ENCODE data around the gene CYB5RL.
A peak's percentile ranks its signal among the peaks of the same experiment; 100 is the strongest.
"Not testable (repeated sequence)": the region's sequence is repeated elsewhere in the genome, so short reads cannot be mapped to it uniquely, and the experiment has no call there.

Gene CYB5RL, protein sequence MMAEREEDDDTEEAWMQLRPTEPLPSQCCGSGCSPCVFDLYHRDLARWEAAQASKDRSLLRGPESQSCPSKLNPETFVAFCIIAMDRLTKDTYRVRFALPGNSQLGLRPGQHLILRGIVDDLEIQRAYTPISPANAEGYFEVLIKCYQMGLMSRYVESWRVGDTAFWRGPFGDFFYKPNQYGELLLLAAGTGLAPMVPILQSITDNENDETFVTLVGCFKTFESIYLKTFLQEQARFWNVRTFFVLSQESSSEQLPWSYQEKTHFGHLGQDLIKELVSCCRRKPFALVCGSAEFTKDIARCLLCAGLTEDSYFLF

DNA sequence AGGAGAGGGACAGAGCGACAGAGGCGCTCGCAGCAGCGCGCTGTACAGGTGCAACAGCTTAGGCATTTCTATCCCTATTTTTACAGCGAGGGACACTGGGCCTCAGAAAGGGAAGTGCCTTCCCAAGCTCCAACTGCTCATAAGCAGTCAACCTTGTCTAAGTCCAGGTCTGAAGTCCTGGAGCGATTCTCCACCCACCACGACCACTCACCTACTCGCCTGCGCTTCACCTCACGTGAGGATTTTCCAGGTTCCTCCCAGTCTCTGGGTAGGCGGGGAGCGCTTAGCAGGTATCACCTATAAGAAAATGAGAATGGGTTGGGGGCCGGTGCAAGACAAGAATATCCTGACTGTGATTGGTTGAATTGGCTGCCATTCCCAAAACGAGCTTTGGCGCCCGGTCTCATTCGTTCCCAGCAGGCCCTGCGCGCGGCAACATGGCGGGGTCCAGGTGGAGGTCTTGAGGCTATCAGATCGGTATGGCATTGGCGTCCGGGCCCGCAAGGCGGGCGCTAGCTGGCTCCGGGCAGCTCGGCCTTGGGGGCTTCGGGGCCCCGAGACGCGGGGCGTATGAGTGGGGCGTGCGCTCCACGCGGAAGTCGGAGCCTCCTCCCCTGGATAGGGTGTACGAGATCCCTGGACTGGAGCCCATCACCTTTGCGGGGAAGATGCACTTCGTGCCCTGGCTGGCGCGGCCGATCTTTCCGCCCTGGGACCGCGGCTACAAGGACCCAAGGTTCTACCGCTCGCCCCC lies at the start of gene CYB5RL, which contains the start of gene MRPL37:
CYB5RL (minus strand) TSS at position 266 of the 754 bp plus-strand sequence. CDS start 4,414 bp downstream, outside the sequence.
MRPL37 (plus strand) TSS at position 403 of the 754 bp plus-strand sequence; CDS start at position 480, 77 bp downstream.
- DNase-seq (ENCODE audit: low spot score) = peak; percentile 93

DNA sequence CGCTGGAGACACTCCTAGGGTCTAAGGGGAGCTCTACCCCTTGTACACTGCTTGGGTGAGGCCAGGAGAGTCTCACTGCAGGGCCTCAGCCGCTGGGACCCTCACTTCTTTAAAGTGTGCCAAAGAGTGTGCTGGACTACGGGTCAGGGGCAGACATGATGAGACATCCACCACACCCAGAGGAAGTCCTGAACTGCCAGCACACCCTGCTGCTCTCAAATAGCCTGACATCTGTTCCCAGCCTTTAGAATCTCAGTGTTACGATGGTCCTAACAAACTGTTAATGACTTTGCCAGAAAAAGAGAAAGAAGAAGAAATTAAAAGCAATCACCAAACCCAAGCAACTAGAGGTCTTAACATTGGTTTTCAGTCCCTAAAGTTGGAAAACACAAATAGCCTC lies 49.1 kb upstream of the CYB5RL start:
- no peak for DNase-seq (ENCODE audit: low spot score)

DNA sequence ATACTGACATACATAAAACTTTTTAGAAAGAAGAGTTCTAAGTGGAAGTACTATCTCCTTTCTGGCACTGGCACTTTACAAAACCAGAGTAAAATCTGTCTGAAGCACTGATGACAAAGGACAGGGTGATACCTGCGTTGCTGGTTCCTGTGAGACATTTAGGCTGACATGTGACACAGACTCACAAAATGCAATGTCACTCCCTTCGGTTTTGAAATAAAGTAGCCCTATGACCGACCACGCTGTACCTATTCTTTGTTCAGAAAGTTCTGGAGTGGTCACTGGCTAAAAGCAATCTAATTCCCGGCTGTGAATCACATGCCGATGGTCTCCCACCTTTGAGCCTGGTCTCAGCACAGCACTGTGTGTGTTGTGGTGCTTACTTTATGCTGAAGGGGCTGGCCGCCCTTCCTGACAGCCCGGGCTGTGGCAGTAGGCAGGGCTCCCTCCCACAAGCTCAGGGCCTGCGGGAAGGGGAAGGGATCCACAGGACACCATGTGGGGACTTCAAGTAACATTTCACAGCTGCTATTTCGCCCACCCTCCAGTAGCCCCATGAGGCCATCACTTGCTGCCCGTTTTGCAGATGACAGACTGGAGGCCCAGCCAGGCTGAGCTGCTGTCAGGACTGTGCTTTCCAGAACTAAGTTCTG lies 48.2 kb upstream of the CYB5RL start:
- DNase-seq (ENCODE audit: low spot score) = no peak

DNA sequence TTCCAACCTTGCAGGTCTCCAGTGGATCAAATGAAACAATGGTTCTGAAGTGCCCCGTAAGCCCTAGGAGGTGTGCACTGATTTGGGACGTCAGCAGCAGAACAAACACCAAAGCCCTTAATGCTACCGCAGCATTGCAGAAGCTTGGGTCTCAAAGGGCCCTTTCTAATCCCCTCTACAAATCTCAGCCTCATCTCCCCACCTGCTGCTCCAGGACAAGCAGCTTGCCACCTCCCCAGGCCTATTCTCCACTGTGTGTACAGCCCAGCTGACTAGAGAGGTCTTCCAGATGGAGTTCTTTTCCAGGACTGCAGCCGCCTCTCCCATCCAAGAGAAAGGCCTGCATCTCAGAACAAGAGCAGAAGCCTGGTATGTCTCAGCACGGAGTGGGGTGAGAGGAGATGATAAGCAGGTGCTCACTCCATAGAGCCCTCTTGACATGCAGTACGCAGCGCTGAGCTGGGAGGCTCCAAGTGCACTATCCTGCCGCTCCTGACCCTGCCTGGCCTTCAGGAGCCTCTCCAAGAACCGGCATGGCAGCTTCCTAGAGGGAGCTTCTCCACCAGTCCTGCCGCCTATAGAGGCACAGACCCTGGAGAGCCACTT lies 46.4 kb upstream of the CYB5RL start:
- DNase-seq (ENCODE audit: low spot score) = no peak

DNA sequence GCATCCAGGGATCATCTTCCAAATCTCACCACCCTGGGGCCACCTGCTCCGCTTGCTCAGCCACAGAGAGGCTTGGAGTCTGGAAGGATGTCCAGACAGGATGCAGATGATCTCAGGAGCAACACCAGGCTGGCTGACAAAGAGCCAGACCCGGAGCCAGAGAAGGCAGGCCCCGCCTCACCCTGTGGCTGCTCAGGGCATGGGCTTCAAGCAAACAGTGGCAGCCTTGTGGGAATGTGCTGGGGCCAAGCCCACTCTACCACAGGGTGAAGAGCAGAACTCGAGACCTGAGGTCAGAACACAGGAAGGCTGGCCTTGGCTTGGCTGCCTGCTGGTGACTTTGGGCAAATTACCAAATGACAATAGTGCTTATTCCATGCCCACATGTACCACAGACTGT lies 45.7 kb upstream of the CYB5RL start:
- DNase-seq (ENCODE audit: low spot score) = no peak

DNA sequence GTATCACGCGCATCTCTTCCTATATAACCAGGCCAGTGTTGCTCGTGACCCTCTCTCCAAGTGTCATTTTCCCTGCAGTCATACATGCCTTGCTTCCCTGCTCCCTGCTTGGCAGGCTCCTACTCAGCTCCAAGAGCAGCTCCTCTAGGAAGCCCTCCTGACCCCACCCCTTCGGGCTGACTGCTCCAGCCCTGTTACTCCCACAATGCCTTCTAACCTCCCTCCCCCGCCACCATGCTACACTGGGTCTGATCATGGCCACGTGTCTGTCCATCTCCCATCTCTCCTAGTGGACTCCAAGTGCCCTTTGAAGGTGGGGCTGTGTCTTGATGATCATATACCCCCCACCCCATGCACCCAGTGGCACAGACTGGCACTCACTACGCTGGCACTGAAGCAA lies 44.8 kb upstream of the CYB5RL start:
- no peak for DNase-seq (ENCODE audit: low spot score)

DNA sequence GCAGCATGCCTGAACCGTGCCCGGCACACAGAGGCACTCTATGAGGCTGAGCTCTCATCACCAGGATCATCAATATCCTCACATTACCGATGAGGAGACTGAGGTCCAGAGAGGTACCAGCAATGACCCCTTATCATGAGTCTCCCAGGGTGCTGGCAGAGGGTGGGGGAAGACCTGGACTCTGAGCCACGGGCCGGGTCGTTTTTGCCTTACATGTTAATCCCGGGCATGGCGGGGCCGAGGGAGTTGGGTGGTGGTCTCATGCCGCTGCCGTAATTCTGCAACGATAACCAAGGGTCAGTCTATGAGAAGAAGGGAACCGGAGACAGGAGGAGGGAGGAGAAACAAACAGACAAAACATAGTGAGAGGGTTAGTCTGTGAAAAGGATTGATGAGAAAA lies 43.2 kb upstream of the CYB5RL start:
- DNase-seq (ENCODE audit: low spot score) = no peak

DNA sequence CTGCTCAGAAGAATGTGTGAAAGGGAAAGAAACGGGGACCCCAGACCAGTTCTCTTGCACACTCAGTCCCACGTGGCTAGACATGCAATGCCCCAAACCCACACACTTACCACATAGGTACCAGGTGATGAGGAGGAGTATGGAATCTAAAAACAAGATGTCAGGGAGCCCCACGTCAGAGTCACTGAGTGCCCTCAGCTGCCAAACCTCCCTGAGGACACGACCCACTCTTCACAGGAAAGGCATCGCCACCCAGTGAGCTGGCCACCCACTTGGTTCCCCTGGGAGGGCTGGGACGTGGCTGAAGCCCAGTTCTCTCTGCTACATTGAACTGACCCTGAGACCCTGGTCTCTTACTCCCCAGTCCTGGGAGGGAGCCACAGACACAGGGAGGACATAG lies 41.5 kb upstream of the CYB5RL start:
- DNase-seq (ENCODE audit: low spot score) = no peak

DNA sequence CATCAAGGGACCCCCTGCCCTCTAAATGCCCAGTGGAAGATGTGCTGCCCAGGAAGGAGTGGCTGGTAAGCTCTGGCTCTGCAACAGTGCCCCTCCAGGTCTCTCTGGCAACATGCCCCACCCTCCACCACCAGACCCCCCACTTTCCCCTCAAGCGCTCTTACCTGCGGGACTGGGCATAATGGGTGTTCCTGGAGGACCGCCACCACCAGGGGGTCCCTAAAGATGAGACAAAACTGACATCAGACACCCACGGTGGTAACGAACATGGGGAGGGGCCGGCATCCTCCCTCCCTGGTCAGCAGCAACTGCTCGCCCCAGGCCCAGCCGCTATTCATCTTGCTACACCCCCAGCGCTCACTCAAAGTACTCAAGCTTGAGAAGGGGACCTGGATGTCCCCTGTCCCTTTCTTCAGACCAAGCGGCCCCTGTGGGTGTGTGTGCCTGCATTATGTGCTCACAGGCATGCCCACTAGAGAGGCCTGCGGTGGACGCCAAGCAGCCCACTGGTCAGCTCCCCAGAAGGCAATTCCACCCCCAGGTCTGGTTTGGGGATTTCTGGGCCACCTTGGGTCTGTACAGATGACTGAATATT lies 41.0 kb upstream of the CYB5RL start:
- DNase-seq (ENCODE audit: low spot score) = no peak

DNA sequence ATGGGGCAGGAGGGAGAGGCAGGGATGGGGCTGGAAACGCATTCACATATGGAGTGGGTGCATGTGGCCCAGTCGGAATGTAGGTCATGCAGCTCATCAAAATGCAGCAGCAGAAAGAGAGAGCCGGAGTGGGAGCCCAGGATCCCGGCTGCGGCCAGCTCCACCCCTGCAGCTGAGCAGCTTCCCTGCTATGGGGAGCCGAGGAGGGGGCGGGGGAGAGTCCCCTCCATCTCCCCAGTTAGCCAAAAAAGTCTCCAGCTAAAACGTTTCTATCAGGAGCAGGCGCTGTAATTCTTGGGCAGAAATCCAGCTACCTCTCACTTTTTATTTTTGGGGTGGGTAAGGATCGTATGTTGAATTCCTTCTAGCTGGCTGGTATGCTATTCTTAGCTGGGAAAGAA lies 39.8 kb upstream of the CYB5RL start:
- DNase-seq (ENCODE audit: low spot score) = no peak

DNA sequence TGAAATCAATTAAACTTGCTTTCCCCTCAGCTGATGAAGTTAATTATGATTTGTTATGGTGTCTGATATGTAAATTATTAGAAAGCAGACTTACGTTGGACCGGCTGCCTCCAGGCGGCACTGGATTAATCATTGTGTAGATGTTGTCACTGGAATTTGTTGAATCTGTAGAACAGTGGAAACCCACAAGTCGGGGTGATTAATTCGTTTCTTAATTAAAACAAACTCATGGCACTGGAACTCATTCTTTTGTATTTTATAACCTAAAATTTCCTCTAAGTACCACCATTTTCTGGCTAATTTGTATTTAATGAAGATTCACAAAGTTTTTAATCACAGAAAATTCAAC lies 39.2 kb upstream of the CYB5RL start:
- no peak for DNase-seq (ENCODE audit: low spot score)

DNA sequence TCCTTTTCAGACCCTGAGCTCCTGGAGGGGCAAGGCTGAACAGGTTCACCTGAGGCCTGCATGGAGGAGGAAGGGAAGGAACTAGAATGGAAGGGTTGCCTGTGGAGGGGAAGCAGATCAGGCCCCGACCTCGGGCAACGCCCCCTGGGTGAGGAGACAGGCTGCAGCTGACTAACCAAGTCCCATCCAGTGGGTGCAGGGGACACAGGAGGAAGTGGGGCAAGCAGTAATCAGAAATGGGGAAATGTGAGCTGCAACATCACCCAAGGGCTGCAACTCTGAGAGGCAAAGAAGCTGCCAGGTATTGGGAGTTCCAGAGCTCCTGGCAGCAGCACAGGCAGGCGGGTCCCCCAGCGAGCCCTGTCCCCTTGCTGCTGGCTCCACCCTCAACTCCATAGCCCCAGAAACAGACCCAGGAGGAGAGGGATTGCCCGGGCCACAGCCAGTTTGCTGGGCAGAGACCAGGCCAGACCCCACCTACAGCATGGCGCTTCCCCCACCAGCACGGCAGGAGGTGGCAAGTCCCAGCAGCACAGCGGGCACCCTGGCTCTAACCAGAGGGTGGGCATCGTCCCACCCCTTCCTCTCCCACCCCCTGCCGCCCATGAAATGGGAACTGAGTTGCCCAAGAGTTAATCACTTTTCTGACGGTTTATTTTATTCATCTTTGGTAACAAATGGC lies 38.7 kb upstream of the CYB5RL start:
- no peak for DNase-seq (ENCODE audit: low spot score)

DNA sequence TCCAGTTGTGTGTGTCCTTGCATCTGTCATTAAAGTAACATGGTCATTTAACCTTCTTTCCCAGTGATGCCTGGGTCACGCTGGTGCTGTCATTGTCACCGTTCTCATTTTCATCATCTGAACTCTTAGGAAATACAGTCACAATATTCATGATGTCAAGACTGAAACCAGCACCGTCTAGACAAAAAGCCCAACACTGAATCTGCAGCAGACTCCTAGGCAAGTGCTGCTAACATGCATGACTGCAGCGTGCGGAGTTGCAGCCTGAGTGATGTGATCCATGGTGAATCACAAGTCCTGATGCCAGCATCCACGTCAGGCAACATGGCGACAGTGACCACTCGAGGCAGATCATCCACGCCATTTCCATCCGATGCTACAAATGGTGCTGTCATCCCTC lies 37.8 kb upstream of the CYB5RL start:
- DNase-seq (ENCODE audit: low spot score) = no peak

DNA sequence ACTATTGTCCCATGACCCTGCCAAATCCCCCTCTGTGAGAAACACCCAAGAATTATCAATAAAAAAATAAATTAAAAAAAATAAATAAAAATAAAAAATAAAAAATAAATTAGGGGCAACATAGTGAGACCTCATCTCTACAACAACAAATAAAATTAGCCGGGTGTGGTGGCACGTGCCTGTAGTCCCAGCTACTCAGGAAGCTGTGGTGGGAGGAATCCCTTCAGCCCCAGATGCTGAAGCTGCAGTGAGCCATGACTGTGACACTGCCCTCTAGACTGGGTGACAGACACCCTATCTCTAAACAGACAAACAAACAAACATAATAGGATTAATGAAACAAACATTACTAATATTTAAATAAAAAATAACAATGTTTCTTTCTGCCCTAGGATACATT lies 34.5 kb upstream of the CYB5RL start:
- no peak for DNase-seq (ENCODE audit: low spot score)

DNA sequence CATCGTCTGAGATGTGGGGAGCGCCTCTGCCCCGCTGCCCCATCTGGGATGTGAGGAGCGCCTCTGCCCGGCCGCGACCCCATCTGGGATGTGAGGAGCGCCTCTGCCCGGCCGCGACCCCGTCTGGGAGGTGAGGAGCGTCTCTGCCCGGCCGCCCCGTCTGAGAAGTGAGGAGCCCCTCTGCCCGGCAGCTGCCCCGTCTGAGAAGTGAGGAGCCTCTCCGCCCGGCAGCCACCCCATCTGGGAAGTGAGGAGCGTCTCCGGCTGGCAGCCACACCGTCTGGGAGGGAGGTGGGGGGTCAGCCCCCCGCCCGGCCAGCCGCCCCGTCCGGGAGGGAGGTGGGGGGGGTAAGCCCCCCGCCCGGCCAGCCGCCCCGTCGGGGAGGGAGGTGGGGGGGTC lies 33.4 kb upstream of the CYB5RL start:
- DNase-seq (ENCODE audit: low spot score) = not testable (repeated sequence)

DNA sequence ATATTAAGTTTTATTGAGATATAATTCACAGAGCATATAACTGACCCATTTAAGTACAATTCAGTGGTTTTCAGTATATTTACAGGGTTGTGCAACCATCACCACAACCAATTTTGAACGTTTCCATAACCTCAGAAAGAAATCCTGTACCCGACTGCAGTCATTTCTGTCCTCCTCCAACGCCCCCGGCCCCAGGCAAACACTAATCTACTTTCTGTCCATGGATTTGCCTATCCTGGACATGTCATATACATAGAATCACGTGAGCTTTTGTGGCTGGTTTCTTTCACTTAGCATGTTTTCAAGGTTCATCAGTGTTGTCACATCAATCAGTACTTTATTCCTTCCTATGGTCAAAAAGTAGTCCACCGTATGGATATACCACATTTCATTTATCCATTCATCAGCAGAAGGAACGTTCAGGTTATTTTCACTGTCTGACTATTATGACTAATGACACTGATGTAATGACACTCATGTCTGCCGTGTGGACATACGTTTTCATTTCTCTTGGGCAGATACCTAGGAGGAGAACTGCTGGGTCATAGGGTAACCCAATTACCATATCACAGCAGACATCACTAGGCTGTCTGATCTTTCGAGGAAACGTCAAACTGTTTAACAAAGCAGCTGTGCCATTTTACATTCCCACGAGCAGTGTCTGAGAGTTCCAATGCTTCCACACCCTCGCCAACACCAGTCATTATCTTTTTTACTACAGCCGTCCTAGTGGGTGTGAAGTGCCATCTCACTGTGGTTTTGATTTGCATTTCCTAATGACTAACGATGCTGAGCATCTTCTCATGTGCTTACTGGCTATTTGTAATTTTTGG lies 30.9 kb upstream of the CYB5RL start:
- no peak for DNase-seq (ENCODE audit: low spot score)

DNA sequence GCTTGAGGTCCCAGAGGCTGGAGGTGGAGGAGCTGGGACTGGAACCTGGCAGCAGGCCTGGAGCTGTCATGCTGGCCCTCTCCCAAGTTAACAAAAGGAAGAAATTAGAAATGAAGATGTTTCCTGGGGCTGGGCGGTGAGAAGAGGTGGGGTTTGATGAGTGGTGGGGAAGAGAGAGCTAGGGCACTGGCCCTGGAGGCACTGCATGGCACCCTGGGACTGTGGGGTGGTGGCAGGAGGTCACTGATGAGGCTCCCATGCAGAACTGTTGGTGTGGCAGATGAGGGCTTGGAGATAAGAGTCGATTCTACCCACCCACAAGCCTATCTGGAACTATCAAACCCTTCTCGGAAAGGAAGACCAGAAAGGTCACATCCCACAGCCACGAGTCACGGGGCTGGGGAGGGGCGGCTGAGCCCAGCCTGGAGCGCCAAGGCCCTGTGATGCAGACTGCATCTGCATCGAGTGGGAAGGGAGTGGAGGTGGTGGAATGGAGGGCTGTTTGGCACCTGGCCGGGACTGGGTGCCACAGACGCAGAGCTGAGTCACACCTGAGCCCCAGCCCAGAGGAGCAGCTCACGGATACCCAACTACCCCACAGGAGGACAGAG lies 29.6 kb upstream of the CYB5RL start:
- DNase-seq (ENCODE audit: low spot score) = no peak

DNA sequence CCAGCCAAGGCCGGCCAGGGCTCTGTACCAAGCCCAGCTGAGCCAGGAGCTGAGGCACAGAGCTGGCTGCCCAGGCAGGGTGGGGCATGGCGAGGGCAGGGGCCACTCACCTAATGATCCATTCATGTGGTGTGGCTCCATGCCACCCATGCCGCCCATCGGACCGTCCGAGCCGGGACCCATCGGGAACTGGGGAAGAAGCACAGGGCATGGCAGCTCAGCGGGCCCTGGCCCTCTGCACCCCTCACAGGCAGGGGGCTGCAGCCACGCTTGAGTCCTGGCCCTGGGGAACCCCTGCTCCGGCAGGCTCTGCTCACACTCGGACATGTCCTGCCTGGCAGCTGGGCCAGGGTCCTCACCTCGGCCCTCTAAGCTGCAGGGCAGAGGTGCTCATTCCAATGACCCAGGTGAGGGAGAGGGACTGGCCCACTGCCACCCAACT lies 28.8 kb upstream of the CYB5RL start:
- DNase-seq (ENCODE audit: low spot score) = no peak

DNA sequence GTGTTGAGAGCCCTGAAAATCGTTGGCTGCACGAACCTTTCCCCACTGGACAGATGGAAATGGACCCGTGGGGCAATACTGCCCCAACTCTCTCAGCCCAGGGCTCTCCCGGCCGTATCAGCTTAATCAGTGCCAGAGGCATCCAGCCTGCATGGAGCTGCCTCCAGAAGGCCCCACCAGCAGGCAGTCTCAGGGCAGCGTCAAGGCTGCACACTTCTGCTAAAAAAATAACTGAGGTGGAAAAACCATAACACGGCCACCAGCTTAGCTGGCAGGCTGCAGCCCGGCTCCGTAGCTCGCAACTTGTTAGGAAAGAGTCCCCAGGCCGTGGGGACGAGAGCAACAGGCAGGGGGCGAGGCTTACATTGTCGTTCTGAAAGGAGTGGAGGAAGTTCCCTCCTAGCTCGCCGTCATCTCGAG lies 28.1 kb upstream of the CYB5RL start:
- no peak for DNase-seq (ENCODE audit: low spot score)

DNA sequence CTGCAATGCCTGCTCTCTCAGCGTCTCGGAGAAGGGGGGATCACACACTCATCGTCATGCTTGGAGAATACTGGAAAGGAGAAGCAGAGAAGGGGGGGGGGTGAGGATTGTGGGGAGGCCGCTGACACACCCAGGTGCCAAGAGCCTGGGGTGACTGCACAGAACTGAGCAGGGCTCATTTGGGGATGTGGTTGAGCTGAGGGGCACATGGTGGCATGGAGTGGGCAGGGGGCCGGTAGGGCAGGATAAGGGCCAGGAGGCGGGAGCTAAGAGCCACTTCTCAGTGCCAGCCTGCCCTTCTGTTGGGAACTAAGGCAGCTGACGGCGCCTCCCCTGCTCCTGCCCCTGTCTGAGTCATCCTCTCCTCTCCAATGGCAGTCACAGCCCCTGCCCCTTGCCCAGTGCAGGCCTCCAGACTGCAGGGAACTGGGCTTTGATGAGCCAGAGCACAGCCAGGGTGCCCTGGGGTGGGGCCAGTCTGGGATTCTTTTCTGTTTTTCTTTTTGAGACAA lies 27.3 kb upstream of the CYB5RL start:
- no peak for DNase-seq (ENCODE audit: low spot score)
